Glutamatergic neuron (in vitro differentiated cells): ENCODE measurements around the gene STK11. TPM values are rescaled to one million over a fixed set of nuclear protein-coding genes. Genes with fewer than 3 reads are reported as not detected.

Experiments used
- DNase-seq: peaks from one replicate; pipeline ENCODE4 v3.0.0; 2022
- H3K27ac Mint-ChIP-seq: one replicate; pipeline ENCODE4 v1.8.0; 2020; ENCODE audit warnings: mild to moderate bottlenecking, mixed read lengths, inconsistent platforms; ENCODE audit not compliant: unreplicated experiment
- H3K27me3 Mint-ChIP-seq: one replicate; pipeline ENCODE4 v1.8.0; 2020; ENCODE audit warnings: mild to moderate bottlenecking, moderate library complexity, mixed read lengths, inconsistent platforms; ENCODE audit not compliant: unreplicated experiment
- H3K36me3 Mint-ChIP-seq: one replicate; pipeline ENCODE4 v1.8.0; 2020; ENCODE audit warnings: mild to moderate bottlenecking, mixed read lengths, inconsistent platforms; ENCODE audit not compliant: unreplicated experiment
- H3K4me1 Mint-ChIP-seq: one replicate; pipeline ENCODE4 v1.8.0; 2020; ENCODE audit warnings: mild to moderate bottlenecking, low read depth, mixed read lengths, inconsistent platforms; ENCODE audit not compliant: unreplicated experiment
- H3K4me3 Mint-ChIP-seq: one replicate; pipeline ENCODE4 v1.8.0; 2020; ENCODE audit warnings: mild to moderate bottlenecking, mixed read lengths, inconsistent platforms; ENCODE audit not compliant: unreplicated experiment
- H3K9me3 Mint-ChIP-seq: one replicate; pipeline ENCODE4 v1.8.0; 2020; ENCODE audit warnings: mild to moderate bottlenecking, moderate library complexity, mixed read lengths, inconsistent platforms; ENCODE audit not compliant: unreplicated experiment
- CTCF ChIP-seq: fragments of 200-600 bp; sonication (generic); IDR thresholded peaks from one replicate; pipeline ENCODE4 v1.5.0; 2021; ENCODE audit not compliant: partially characterized antibody, unreplicated experiment
- total RNA-seq: library from RNA; stranded (reverse); fragmentation: NEBNext Ultra II Directional; extraction: Animal tissue kit (Norgen Biotek cat#: 25700); gene quantifications from one replicate; pipeline ENCODE4 v1.2.1, GENCODE V29; 2021; ENCODE audit not compliant: unreplicated experiment

Gene STK11
- total RNA-seq, 1 donor from 2014 or later, result 48.2 TPM

- peaks cover 4% of the 10 kb centered on the region for H3K4me1 Mint-ChIP-seq
- H3K27ac Mint-ChIP-seq, result peak overlapping the region; percentile 38
- H3K9me3 Mint-ChIP-seq, result peaks cover 5% of the 10 kb centered on the region
- no peaks in the 10 kb centered on the region for H3K36me3 Mint-ChIP-seq
- H3K4me3 Mint-ChIP-seq, result no peak overlapping the region
- no peak for TF ChIP-seq CTCF
- DNase-seq, result no peak
- peaks cover 2% of the 10 kb centered on the region for H3K27me3 Mint-ChIP-seq
Measured at GRCh38 chr19:1247748-1248138, 42.2 kb downstream of the STK11 start.

GRCh38 chr19:1248139-1248785, 42.7 kb downstream of the STK11 start, which contains the start of gene MIDN:
Gene MIDN (plus strand): TSS chr19:1248583. CDS start chr19:1250297, 1,714 bp downstream.
- Mint-ChIP-seq H3K9me3 (peaks cover 5% of the 10 kb centered on the region), H3K4me1 (peaks cover 4% of the 10 kb centered on the region), H3K27me3 (peaks cover 2% of the 10 kb centered on the region), H3K4me3 (peak within 1 kb of the TSS; percentile 84), H3K27ac (peak within 1 kb of the TSS; percentile 84), H3K36me3 (no peaks in the 10 kb centered on the region)
- no peak for TF ChIP-seq CTCF
- peak; percentile 82 for DNase-seq

GRCh38 chr19:1248786-1249297, 43.3 kb downstream of the STK11 start:
- H3K4me3 Mint-ChIP-seq, result peak overlapping the region; percentile 84
- H3K9me3 Mint-ChIP-seq, result peaks cover 7% of the 10 kb centered on the region
- H3K4me1 Mint-ChIP-seq, result peaks cover 4% of the 10 kb centered on the region
- H3K27me3 Mint-ChIP-seq, result peaks cover 2% of the 10 kb centered on the region
- H3K36me3 Mint-ChIP-seq, result no peaks in the 10 kb centered on the region
- TF ChIP-seq CTCF, result peak; percentile 76
- DNase-seq, result peak; percentile 88
- peak overlapping the region; percentile 84 for H3K27ac Mint-ChIP-seq

- DNase-seq, result peak; percentile 97
- Mint-ChIP-seq H3K4me3 (peak overlapping the region; percentile 87), H3K9me3 (peaks cover 8% of the 10 kb centered on the region), H3K27ac (peak overlapping the region; percentile 88), H3K27me3 (peaks cover 3% of the 10 kb centered on the region), H3K4me1 (peaks cover 4% of the 10 kb centered on the region), H3K36me3 (no peaks in the 10 kb centered on the region)
- TF ChIP-seq CTCF, result no peak
Measured at GRCh38 chr19:1249298-1249989, 43.9 kb downstream of the STK11 start.

GRCh38 chr19:1249990-1250436, 44.4 kb downstream of the STK11 start:
- no peak for DNase-seq
- Mint-ChIP-seq H3K27ac (peak overlapping the region; percentile 88), H3K36me3 (no peaks in the 10 kb centered on the region), H3K9me3 (peaks cover 12% of the 10 kb centered on the region), H3K4me3 (no peak overlapping the region), H3K4me1 (peaks cover 8% of the 10 kb centered on the region), H3K27me3 (peaks cover 9% of the 10 kb centered on the region)
- TF ChIP-seq CTCF, result no peak
